Measurements from ENCODE around the gene KRTAP10-6.
"Not testable (repeated sequence)": the region's sequence is repeated elsewhere in the genome, so short reads cannot be mapped to it uniquely, and the experiment has no call there.

Gene KRTAP10-6

GRCh38 chr21:44592446-44593311 is at the start of gene KRTAP10-6:
Gene KRTAP10-6 (minus strand): TSS chr21:44592505. CDS start chr21:44592484, 21 bp downstream.
- Histone ChIP-seq H3K4me1 (no peaks in the 10 kb centered on the region), H3K9ac (no peak within 1 kb of the TSS), H3K27ac (no peak within 1 kb of the TSS), H2AFZ (no peak within 1 kb of the TSS), H3K27me3 (ENCODE audit: control insufficient read depth, insufficient read depth, low read length) (no peaks in the 10 kb centered on the region), H3K9me3 (ENCODE audit: control insufficient read depth, low read length) (no peaks in the 10 kb centered on the region), H3K36me3 (ENCODE audit: control insufficient read depth, insufficient read depth, low read length) (no peaks in the 10 kb centered on the region), H3K4me3 (ENCODE audit: low read depth, low read length) (no peak within 1 kb of the TSS), H3K4me2 (ENCODE audit: low read length) (no peak within 1 kb of the TSS), H3K79me2 (no peaks in the 10 kb centered on the region)
- no peak for TF ChIP-seq CTCF (IDR thresholded peaks at IDR 0.05)

GRCh38 chr21:44640761-44641160 is 48.5 kb upstream of the KRTAP10-6 start:
- no peaks in the 10 kb centered on the region for H3K4me1 ChIP-seq
- H3K27me3 ChIP-seq (ENCODE audit: control insufficient read depth, insufficient read depth, low read length), result no peaks in the 10 kb centered on the region
- no peak overlapping the region for H2AFZ ChIP-seq
- no peak for TF ChIP-seq CTCF (IDR thresholded peaks at IDR 0.05)
- no peaks in the 10 kb centered on the region for H3K9me3 ChIP-seq (ENCODE audit: control insufficient read depth, low read length)
- H3K4me2 ChIP-seq (ENCODE audit: low read length), result no peak overlapping the region
- no peaks in the 10 kb centered on the region for H3K79me2 ChIP-seq
- no peaks in the 10 kb centered on the region for H3K36me3 ChIP-seq (ENCODE audit: control insufficient read depth, insufficient read depth, low read length)
- no peak overlapping the region for H3K9ac ChIP-seq
- H3K4me3 ChIP-seq (ENCODE audit: low read depth, low read length), result no peak overlapping the region
- no peak overlapping the region for H3K27ac ChIP-seq

- Histone ChIP-seq H3K9ac (no peak overlapping the region), H3K27me3 (ENCODE audit: control insufficient read depth, insufficient read depth, low read length) (no peaks in the 10 kb centered on the region)
Measured at GRCh38 chr21:44639331-44639655, 47.0 kb upstream of the KRTAP10-6 start.

GRCh38 chr21:44638506-44639330 is 46.4 kb upstream of the KRTAP10-6 start:
- H3K9me3 ChIP-seq (ENCODE audit: control insufficient read depth, low read length); H3K36me3 ChIP-seq (ENCODE audit: control insufficient read depth, insufficient read depth, low read length); H3K4me2 ChIP-seq (ENCODE audit: low read length); H3K79me2 ChIP-seq; H3K4me1 ChIP-seq; H3K27me3 ChIP-seq (ENCODE audit: control insufficient read depth, insufficient read depth, low read length); H3K9ac ChIP-seq; H3K27ac ChIP-seq; H3K4me3 ChIP-seq (ENCODE audit: low read depth, low read length); H2AFZ ChIP-seq: not testable (repeated sequence)

More at GRCh38 chr21:44639331-44639655, 47.0 kb upstream of the KRTAP10-6 start:
- no peak for TF ChIP-seq CTCF (IDR thresholded peaks at IDR 0.05)
- no peaks in the 10 kb centered on the region for H3K9me3 ChIP-seq (ENCODE audit: control insufficient read depth, low read length)
- no peaks in the 10 kb centered on the region for H3K79me2 ChIP-seq
- H3K4me1 ChIP-seq, result no peaks in the 10 kb centered on the region
- H3K27ac ChIP-seq, result no peak overlapping the region
- no peak overlapping the region for H3K4me3 ChIP-seq (ENCODE audit: low read depth, low read length)
- H3K4me2 ChIP-seq (ENCODE audit: low read length), result no peak overlapping the region
- no peak overlapping the region for H2AFZ ChIP-seq
- no peaks in the 10 kb centered on the region for H3K36me3 ChIP-seq (ENCODE audit: control insufficient read depth, insufficient read depth, low read length)

- not testable (repeated sequence) for H3K79me2 ChIP-seq; H3K9me3 ChIP-seq (ENCODE audit: control insufficient read depth, low read length); H3K36me3 ChIP-seq (ENCODE audit: control insufficient read depth, insufficient read depth, low read length); H3K4me2 ChIP-seq (ENCODE audit: low read length); H3K4me3 ChIP-seq (ENCODE audit: low read depth, low read length); H3K27me3 ChIP-seq (ENCODE audit: control insufficient read depth, insufficient read depth, low read length); H2AFZ ChIP-seq; H3K9ac ChIP-seq; H3K27ac ChIP-seq; H3K4me1 ChIP-seq
Measured at GRCh38 chr21:44637851-44638348, 45.6 kb upstream of the KRTAP10-6 start.

Measured in parathyroid adenoma (tissue), 2 donors.